ENCODE results near the gene GRIP2. TPM values are rescaled to one million over a fixed set of nuclear protein-coding genes. Genes with fewer than 3 reads are reported as not detected.

Gene GRIP2
- polyA plus RNA-seq, 1 donor from 2014 or later, result 8.6 TPM

- H3K9ac ChIP-seq (ENCODE audit: low read length), result no peak overlapping the region
- H3K9me2 ChIP-seq (ENCODE audit: insufficient read depth, low read length), result no peaks in the 10 kb centered on the region
- H3K36me3 ChIP-seq (ENCODE audit: insufficient read depth, low read length), result no peaks in the 10 kb centered on the region
- no peaks in the 10 kb centered on the region for H3K27me3 ChIP-seq (ENCODE audit: insufficient read depth, low read depth, low read length)
- H3K27ac ChIP-seq (ENCODE audit: low read length), result no peak overlapping the region
- H3F3A ChIP-seq (ENCODE audit: insufficient read depth, low read length, poor library complexity, severe bottlenecking), result no peaks in the 10 kb centered on the region
- no peaks in the 10 kb centered on the region for H4K20me1 ChIP-seq (ENCODE audit: insufficient read depth)
- H2AFZ ChIP-seq (ENCODE audit: low read depth, low read length), result no peak overlapping the region
- H3K9me3 ChIP-seq (ENCODE audit: low read length), result no peaks in the 10 kb centered on the region
- no peaks in the 10 kb centered on the region for H3K79me2 ChIP-seq (replicated peaks; ENCODE audit: insufficient read depth, low read length)
- H3K4me3 ChIP-seq (ENCODE audit: low read length), result no peak overlapping the region
- no peak overlapping the region for H3K4me2 ChIP-seq (ENCODE audit: low read length)
- no peak for TF ChIP-seq SMC3 (conservative IDR thresholded peaks at IDR 0.05; ENCODE audit: poor library complexity)
- no peak for TF ChIP-seq EZH2 (IDR thresholded peaks at IDR 0.05; ENCODE audit: borderline replicate concordance, insufficient read depth, low read length, poor library complexity, severe bottlenecking)
- no peak for TF ChIP-seq REST (IDR thresholded peaks at IDR 0.05; ENCODE audit: borderline replicate concordance)
- no peak for TF ChIP-seq RAD21 (conservative IDR thresholded peaks at IDR 0.05)
- no peak for TF ChIP-seq CTCF (IDR thresholded peaks at IDR 0.05; ENCODE audit: poor library complexity, severe bottlenecking)
- no peak for TF ChIP-seq MXI1 (conservative IDR thresholded peaks at IDR 0.05; ENCODE audit: poor library complexity, severe bottlenecking)
- no peak for TF ChIP-seq EP300 (conservative IDR thresholded peaks at IDR 0.05; ENCODE audit: poor library complexity, severe bottlenecking)
Measured at GRCh38 chr3:14569474-14570000, 29.4 kb upstream of the GRIP2 start.

GRCh38 chr3:14568269-14568668 lies 28.1 kb upstream of the GRIP2 start:
- TF ChIP-seq CTCF (IDR thresholded peaks at IDR 0.05; ENCODE audit: poor library complexity, severe bottlenecking) (no peak), EZH2 (IDR thresholded peaks at IDR 0.05; ENCODE audit: borderline replicate concordance, insufficient read depth, low read length, poor library complexity, severe bottlenecking) (no peak), TAF1 (IDR thresholded peaks at IDR 0.05; ENCODE audit: low read depth) (no peak), POLR2AphosphoS5 (IDR thresholded peaks at IDR 0.05) (no peak), MXI1 (conservative IDR thresholded peaks at IDR 0.05; ENCODE audit: poor library complexity, severe bottlenecking) (no peak), SMC3 (conservative IDR thresholded peaks at IDR 0.05; ENCODE audit: poor library complexity) (no peak), REST (IDR thresholded peaks at IDR 0.05; ENCODE audit: borderline replicate concordance) (no peak), RAD21 (conservative IDR thresholded peaks at IDR 0.05) (no peak)
- no peaks in the 10 kb centered on the region for H3K27me3 ChIP-seq (ENCODE audit: insufficient read depth, low read depth, low read length)
- H3K4me3 ChIP-seq (ENCODE audit: low read length), result no peak overlapping the region

More at GRCh38 chr3:14568269-14568668, 28.1 kb upstream of the GRIP2 start:
- Histone ChIP-seq H2AFZ (ENCODE audit: low read depth, low read length) (no peak overlapping the region), H3K9me3 (ENCODE audit: low read length) (no peaks in the 10 kb centered on the region), H3K9ac (ENCODE audit: low read length) (no peak overlapping the region), H4K20me1 (ENCODE audit: insufficient read depth) (no peaks in the 10 kb centered on the region), H3K9me2 (ENCODE audit: insufficient read depth, low read length) (no peaks in the 10 kb centered on the region), H3F3A (ENCODE audit: insufficient read depth, low read length, poor library complexity, severe bottlenecking) (no peaks in the 10 kb centered on the region), H3K36me3 (ENCODE audit: insufficient read depth, low read length) (no peaks in the 10 kb centered on the region), H3K27ac (ENCODE audit: low read length) (no peak overlapping the region), H3K79me2 (replicated peaks; ENCODE audit: insufficient read depth, low read length) (no peaks in the 10 kb centered on the region), H3K4me2 (ENCODE audit: low read length) (no peak overlapping the region)
